Natural killer cell (primary cell): Measurements from ENCODE around the gene TMEM82. TPM values are rescaled to one million over a fixed set of nuclear protein-coding genes. Genes with fewer than 3 reads are reported as not detected.

Experiments
- ATAC-seq, 3 donors: fragments of 150-1000 bp in 2 of 3; fragments of 200-7000 bp in 1 of 3; cut with Tn5 transposase; 1 replicate in 1 of 3; 2 replicates in 2 of 3; pipeline ENCODE4 v1.10.0; 2021; ENCODE audit warnings: mild to moderate bottlenecking in 2 of 3, moderate library complexity in 2 of 3
- DNase-seq, 2 donors: peaks; one replicate each; pipeline versions ENCODE4 v3.0.0 to v3.0.0-alpha.2; 2013 to 2021; ENCODE audit warnings: mixed read lengths in 1 of 2
- H3K27ac ChIP-seq: one replicate; pipeline ENCODE4 v1.5.1; 2013; ENCODE audit warnings: mild to moderate bottlenecking, low read length
- H3K27me3 ChIP-seq: one replicate; pipeline ENCODE4 v1.6.1; 2013; ENCODE audit warnings: low read length; ENCODE audit not compliant: control insufficient read depth, insufficient read depth
- H3K36me3 ChIP-seq: one replicate; pipeline ENCODE4 v1.6.1; 2013; ENCODE audit warnings: low read length; ENCODE audit not compliant: control insufficient read depth, insufficient read depth
- H3K4me1 ChIP-seq: one replicate; pipeline ENCODE4 v1.6.1; 2013; ENCODE audit warnings: low read length; ENCODE audit not compliant: control insufficient read depth, insufficient read depth
- H3K4me3 ChIP-seq: one replicate; pipeline ENCODE4 v1.5.1; 2013; ENCODE audit warnings: low read length
- H3K9me3 ChIP-seq: one replicate; pipeline ENCODE4 v1.6.1; 2013; ENCODE audit warnings: low read length; ENCODE audit not compliant: control insufficient read depth, insufficient read depth
- H3K27ac Mint-ChIP-seq, 2 donors: one replicate each; pipeline ENCODE4 v1.8.0; 2022; ENCODE audit warnings: mild to moderate bottlenecking in 2 of 2, mixed read lengths in 2 of 2, moderate library complexity in 1 of 2
- H3K27me3 Mint-ChIP-seq, 2 donors: one replicate each; pipeline ENCODE4 v1.8.0; 2022; ENCODE audit warnings: low read depth in 2 of 2, mixed read lengths in 2 of 2
- H3K36me3 Mint-ChIP-seq: one replicate; pipeline ENCODE4 v1.8.0; 2022; ENCODE audit warnings: mixed read lengths
- H3K4me1 Mint-ChIP-seq, 2 donors: one replicate each; pipeline ENCODE4 v1.8.0; 2022; ENCODE audit warnings: mixed read lengths in 2 of 2
- H3K4me3 Mint-ChIP-seq: one replicate; pipeline ENCODE4 v1.8.0; 2022; ENCODE audit warnings: mild to moderate bottlenecking, moderate library complexity, mixed read lengths
- H3K9me3 Mint-ChIP-seq, 2 donors: one replicate each; pipeline ENCODE4 v1.8.0; 2022; ENCODE audit warnings: mixed read lengths in 2 of 2
- WGBS: methylation state at CpG from one replicate; pipeline ENCODE4 v1.1.7; 2013; ENCODE audit warnings: missing lambda C conversion rate; ENCODE audit not compliant: insufficient coverage; 5-methylcytosine and 5-hydroxymethylcytosine counted together
- intact Hi-C: fragments of 100-400 bp; cut with micrococcal nuclease; formaldehyde crosslinking; loops from one replicate; pipeline ENCODE4 v1.14.2; 2022
- total RNA-seq, 4 donors: library from RNA; stranded (reverse); fragments of 120-200 nt in 1 of 4; gene quantifications; one replicate each; pipeline versions ENCODE4 v1.2.3 to v1.2.4, GENCODE V29; 2013 to 2022
- TF ChIP-seq, protein P1 (sequence below): fragments of 200-600 bp; IDR thresholded peaks from one replicate; pipeline ENCODE4 v1.8.0; 2022; ENCODE audit warnings: antibody characterized with exemption

The TMEM82 gene
- total RNA-seq, 3 donors from 2014 or later (not counting 1 experiment from before 2014, with no cell fraction given): not detected

DNA sequence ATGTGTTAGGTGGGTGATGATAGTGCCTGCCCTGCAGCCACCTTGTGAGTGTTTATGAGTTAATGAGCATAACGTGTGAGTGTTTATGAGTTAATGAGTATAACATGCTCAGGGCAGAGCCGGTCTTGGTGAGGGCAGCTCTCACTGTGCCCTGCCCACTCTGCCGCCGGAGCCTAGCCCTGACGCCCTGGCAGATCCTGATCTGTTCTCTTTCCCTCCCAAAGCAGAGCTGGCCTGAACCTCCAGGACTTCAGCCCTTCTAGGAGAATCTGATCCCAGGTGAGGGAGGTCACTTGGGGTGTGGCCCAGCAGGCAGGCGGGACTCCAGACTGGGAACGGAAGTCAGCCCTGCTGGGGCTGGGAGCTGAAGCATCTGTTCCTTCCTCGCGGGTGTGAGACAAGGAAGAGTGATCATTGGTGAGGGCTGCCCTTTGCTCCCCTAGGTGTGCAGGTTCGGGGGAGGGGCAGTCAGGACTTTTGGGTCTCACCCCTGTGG, 22.0 kb downstream of the TMEM82 start:
- H3K27me3 Mint-ChIP-seq: peaks cover 23 to 30% of the 10 kb centered on the region in 2 donors
- no peak for DNase-seq
- no peak overlapping the region for H3K4me3 Mint-ChIP-seq
- TF ChIP-seq, protein P1, sequence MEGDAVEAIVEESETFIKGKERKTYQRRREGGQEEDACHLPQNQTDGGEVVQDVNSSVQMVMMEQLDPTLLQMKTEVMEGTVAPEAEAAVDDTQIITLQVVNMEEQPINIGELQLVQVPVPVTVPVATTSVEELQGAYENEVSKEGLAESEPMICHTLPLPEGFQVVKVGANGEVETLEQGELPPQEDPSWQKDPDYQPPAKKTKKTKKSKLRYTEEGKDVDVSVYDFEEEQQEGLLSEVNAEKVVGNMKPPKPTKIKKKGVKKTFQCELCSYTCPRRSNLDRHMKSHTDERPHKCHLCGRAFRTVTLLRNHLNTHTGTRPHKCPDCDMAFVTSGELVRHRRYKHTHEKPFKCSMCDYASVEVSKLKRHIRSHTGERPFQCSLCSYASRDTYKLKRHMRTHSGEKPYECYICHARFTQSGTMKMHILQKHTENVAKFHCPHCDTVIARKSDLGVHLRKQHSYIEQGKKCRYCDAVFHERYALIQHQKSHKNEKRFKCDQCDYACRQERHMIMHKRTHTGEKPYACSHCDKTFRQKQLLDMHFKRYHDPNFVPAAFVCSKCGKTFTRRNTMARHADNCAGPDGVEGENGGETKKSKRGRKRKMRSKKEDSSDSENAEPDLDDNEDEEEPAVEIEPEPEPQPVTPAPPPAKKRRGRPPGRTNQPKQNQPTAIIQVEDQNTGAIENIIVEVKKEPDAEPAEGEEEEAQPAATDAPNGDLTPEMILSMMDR: no peak
- 80% methylated on average over 10 of the region's 10 CpGs for WGBS
- Histone ChIP-seq H3K27me3 (peaks cover 9% of the 10 kb centered on the region), H3K27ac (no peak overlapping the region), H3K9me3 (no peaks in the 10 kb centered on the region), H3K36me3 (no peaks in the 10 kb centered on the region), H3K4me3 (no peak overlapping the region), H3K4me1 (peaks cover 1% of the 10 kb centered on the region)
- intact Hi-C loops: no loop called here
- no peaks in the 10 kb centered on the region for H3K36me3 Mint-ChIP-seq
- no peak overlapping the region for H3K27ac Mint-ChIP-seq
- no peak for ATAC-seq
- no peaks in the 10 kb centered on the region for H3K9me3 Mint-ChIP-seq
- H3K4me1 Mint-ChIP-seq: no peaks in the 10 kb centered on the region

DNA sequence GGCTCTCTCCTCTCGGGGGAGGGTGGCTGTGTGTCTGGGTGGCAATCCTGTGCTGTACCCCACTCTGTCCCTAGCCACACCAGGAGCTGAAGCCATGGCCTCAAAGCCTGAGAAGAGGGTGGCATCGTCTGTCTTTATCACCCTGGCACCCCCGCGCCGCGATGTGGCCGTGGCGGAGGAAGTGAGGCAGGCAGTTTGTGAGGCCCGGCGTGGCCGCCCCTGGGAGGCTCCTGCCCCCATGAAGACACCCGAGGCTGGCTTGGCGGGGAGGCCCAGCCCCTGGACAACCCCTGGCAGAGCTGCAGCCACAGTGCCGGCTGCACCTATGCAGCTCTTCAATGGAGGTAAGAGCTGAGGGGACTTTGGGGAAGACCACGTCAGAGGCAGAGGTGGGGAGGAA, 22.6 kb downstream of the TMEM82 start:
- Mint-ChIP-seq H3K4me3 (no peak overlapping the region), H3K27me3 (peaks cover 23 to 25% of the 10 kb centered on the region in 2 donors), H3K36me3 (no peaks in the 10 kb centered on the region), H3K27ac (no peak overlapping the region), H3K4me1 (no peaks in the 10 kb centered on the region), H3K9me3 (no peaks in the 10 kb centered on the region)
- Histone ChIP-seq H3K4me1 (no peaks in the 10 kb centered on the region), H3K27ac (no peak overlapping the region), H3K9me3 (no peaks in the 10 kb centered on the region), H3K4me3 (no peak overlapping the region), H3K27me3 (peaks cover 6% of the 10 kb centered on the region), H3K36me3 (no peaks in the 10 kb centered on the region)
- 81% methylated on average over 15 of the region's 15 CpGs for WGBS
- ATAC-seq (no peak), DNase-seq (no peak)
- TF ChIP-seq, protein P1: no peak
- intact Hi-C loops: no loop called here

DNA sequence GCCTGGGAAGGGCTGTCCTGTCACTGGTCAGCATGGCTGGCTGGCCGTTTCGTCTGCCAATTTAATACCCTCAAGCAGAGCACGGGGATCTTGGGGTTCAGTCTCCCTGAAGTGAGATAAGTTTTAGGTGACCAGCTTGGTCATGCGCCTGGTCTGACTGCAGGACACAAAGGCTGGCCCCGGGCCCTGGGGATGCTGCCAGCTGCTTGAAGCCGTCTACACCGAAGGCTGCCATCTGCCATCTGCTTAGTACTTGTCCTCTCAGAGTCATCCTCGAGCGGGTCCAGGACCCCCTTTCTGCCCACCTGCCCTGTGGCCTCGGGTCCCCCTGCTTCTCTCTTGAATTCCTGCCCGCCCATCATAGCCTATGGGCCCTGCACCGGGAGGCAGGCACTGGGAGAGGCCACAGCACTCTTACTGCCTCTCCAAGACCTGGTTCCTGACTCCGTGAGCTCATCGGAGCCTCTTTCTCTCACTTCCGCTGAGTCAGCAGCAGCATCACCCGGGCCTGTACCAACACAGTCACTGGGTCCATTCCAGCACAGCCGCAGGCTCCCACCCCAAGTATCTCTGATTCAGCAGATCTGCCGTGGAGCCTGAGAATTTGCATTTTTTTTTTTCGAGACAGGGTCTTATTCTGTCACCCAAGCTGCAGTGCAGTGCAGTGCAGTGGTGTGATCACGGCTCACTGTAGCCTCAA, 23.3 kb downstream of the TMEM82 start:
- Mint-ChIP-seq H3K4me1 (no peaks in the 10 kb centered on the region), H3K36me3 (no peaks in the 10 kb centered on the region), H3K4me3 (no peak overlapping the region), H3K9me3 (no peaks in the 10 kb centered on the region), H3K27ac (no peak overlapping the region), H3K27me3 (peaks cover 22 to 23% of the 10 kb centered on the region in 2 donors)
- no peak overlapping the region for H3K27ac ChIP-seq
- H3K9me3 ChIP-seq: no peaks in the 10 kb centered on the region
- H3K4me3 ChIP-seq: no peak overlapping the region
- TF ChIP-seq, protein P1: no peak
- DNase-seq: no peak
- H3K4me1 ChIP-seq: no peaks in the 10 kb centered on the region
- peaks cover 3% of the 10 kb centered on the region for H3K27me3 ChIP-seq
- ATAC-seq: no peak
- intact Hi-C loops: no loop called here
- 86% methylated on average over 20 of the region's 20 CpGs for WGBS
- no peaks in the 10 kb centered on the region for H3K36me3 ChIP-seq

DNA sequence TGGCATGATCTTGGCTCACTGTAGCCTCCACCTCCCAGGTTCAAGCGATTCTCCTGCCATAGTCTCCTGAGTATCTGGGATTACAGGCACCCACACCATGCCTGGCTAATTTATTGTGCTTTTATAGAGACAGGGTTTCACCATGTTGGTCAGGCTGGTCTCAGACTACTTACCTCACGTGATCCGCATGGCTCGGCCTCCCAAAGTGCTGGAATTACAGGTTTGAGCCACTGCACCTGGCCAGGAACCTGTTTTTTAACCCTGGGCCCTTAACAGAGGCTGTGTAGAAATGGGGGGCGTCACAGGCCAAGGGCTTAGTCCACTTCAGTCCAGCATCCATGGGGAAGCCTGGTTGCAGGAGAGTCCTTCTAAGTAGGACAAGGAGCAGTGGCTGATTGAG, 25.6 kb downstream of the TMEM82 start:
- Histone ChIP-seq H3K9me3 (no peaks in the 10 kb centered on the region), H3K4me1 (no peaks in the 10 kb centered on the region), H3K36me3 (no peaks in the 10 kb centered on the region), H3K27ac (no peak overlapping the region), H3K4me3 (no peak overlapping the region), H3K27me3 (no peaks in the 10 kb centered on the region)
- no peak for DNase-seq
- Mint-ChIP-seq H3K27ac (no peak overlapping the region), H3K4me1 (no peaks in the 10 kb centered on the region), H3K9me3 (no peaks in the 10 kb centered on the region), H3K27me3 (peaks cover 13 to 17% of the 10 kb centered on the region in 2 donors), H3K4me3 (no peak overlapping the region), H3K36me3 (no peaks in the 10 kb centered on the region)
- ATAC-seq: no peak
- WGBS: 90% methylated on average over 5 of the region's 5 CpGs
- TF ChIP-seq, protein P1: no peak
- intact Hi-C loops: no loop called here
